HG03342 (cell line): ENCODE data around the gene FKBP8.

Source experiments
- ATAC-seq: cut with Tn5 transposase; IDR thresholded peaks from one replicate; pipeline ENCODE4 v1.9.1; 2021; ENCODE audit warnings: mild to moderate bottlenecking, moderate library complexity; ENCODE audit not compliant: unreplicated experiment

The FKBP8 gene

GRCh38 chr19:18503337-18503970 is 39.9 kb downstream of the FKBP8 start:
- ATAC-seq: no peak

- ATAC-seq: no peak
Observed at GRCh38 chr19:18502638-18503294, 40.6 kb downstream of the FKBP8 start.

GRCh38 chr19:18502246-18502637 is 41.1 kb downstream of the FKBP8 start:
- no peak for ATAC-seq

- no peak for ATAC-seq
Observed at GRCh38 chr19:18501832-18502231, 41.5 kb downstream of the FKBP8 start.

GRCh38 chr19:18501351-18501750 is 42.0 kb downstream of the FKBP8 start:
- ATAC-seq: no peak

- no peak for ATAC-seq
Observed at GRCh38 chr19:18500799-18501198, 42.6 kb downstream of the FKBP8 start.

- ATAC-seq: no peak
Observed at GRCh38 chr19:18500376-18500775, 43.0 kb downstream of the FKBP8 start.

GRCh38 chr19:18499055-18499775 is 44.2 kb downstream of the FKBP8 start:
- ATAC-seq: no peak

GRCh38 chr19:18496980-18497256 is 46.5 kb downstream of the FKBP8 start:
- no peak for ATAC-seq

GRCh38 chr19:18496167-18496979 is 47.0 kb downstream of the FKBP8 start:
- ATAC-seq: no peak

GRCh38 chr19:18495204-18495911 is 48.0 kb downstream of the FKBP8 start:
- ATAC-seq: no peak

- ATAC-seq: no peak
Observed at GRCh38 chr19:18494267-18494607, 49.1 kb downstream of the FKBP8 start.

GRCh38 chr19:18493440-18494266 is 49.7 kb downstream of the FKBP8 start:
- no peak for ATAC-seq

- ATAC-seq: no peak
Observed at GRCh38 chr19:18491995-18492953, 51.1 kb downstream of the FKBP8 start.

GRCh38 chr19:18490728-18491127 is 52.6 kb downstream of the FKBP8 start:
- ATAC-seq: no peak

- ATAC-seq: no peak
Observed at GRCh38 chr19:18489627-18490184, 53.7 kb downstream of the FKBP8 start.

GRCh38 chr19:18488838-18489626 is 54.3 kb downstream of the FKBP8 start:
- no peak for ATAC-seq

- no peak for ATAC-seq
Observed at GRCh38 chr19:18488403-18488723, 55.0 kb downstream of the FKBP8 start.
